GM19468 (cell line): ENCODE data around the gene PGF.

Source experiments
- ATAC-seq: cut with Tn5 transposase; IDR thresholded peaks from one replicate; pipeline ENCODE4 v1.9.1; 2021; ENCODE audit warnings: mild to moderate bottlenecking, moderate library complexity, moderate number of reproducible peaks; ENCODE audit not compliant: unreplicated experiment; ENCODE audit errors: extremely low read depth

The PGF gene

GRCh38 chr14:74962046-74962445, 6.6 kb upstream of the PGF start:
- no peak for ATAC-seq

GRCh38 chr14:74961238-74961911, 6.0 kb upstream of the PGF start:
- no peak for ATAC-seq

GRCh38 chr14:74960736-74961135, 5.3 kb upstream of the PGF start:
- no peak for ATAC-seq

- no peak for ATAC-seq
Observed at GRCh38 chr14:74959596-74960180, 4.3 kb upstream of the PGF start.

GRCh38 chr14:74956280-74957072, 1.1 kb upstream of the PGF start:
- no peak for ATAC-seq

GRCh38 chr14:74956027-74956279, 556 bp upstream of the PGF start:
- no peak for ATAC-seq

- ATAC-seq = no peak
Observed at GRCh38 chr14:74954947-74955228, 509 bp downstream of the PGF start.

- ATAC-seq = no peak
Observed at GRCh38 chr14:74954232-74954946, 1.0 kb downstream of the PGF start.

GRCh38 chr14:74953686-74954085, 1.7 kb downstream of the PGF start:
- no peak for ATAC-seq

- no peak for ATAC-seq
Observed at GRCh38 chr14:74952697-74953484, 2.5 kb downstream of the PGF start.

- ATAC-seq = no peak
Observed at GRCh38 chr14:74952180-74952665, 3.2 kb downstream of the PGF start.

GRCh38 chr14:74951443-74952179, 3.8 kb downstream of the PGF start:
- ATAC-seq = no peak

GRCh38 chr14:74950795-74951442, 4.5 kb downstream of the PGF start:
- ATAC-seq = no peak

GRCh38 chr14:74949859-74950573, 5.4 kb downstream of the PGF start:
- no peak for ATAC-seq

GRCh38 chr14:74949191-74949601, 6.2 kb downstream of the PGF start:
- ATAC-seq = no peak

- ATAC-seq = no peak
Observed at GRCh38 chr14:74948228-74949175, 6.9 kb downstream of the PGF start.
